Nucleus accumbens (tissue), 56 donors: ENCODE data around the gene GAB2.

Source experiments
- DNase-seq, 56 donors: peaks; one replicate each; lab custom pipeline; 2025; lab: John Stamatoyannopoulos, UW

Gene GAB2

GRCh38 chr11:78214331-78215194 lies 203.1 kb downstream of the GAB2 start:
- no peak for DNase-seq

- DNase-seq, result no peak
Observed at GRCh38 chr11:78213526-78214330, 203.9 kb downstream of the GAB2 start.

- peak in 22 of 56 donors; percentile 14 to 49 (median 24) for DNase-seq
Observed at GRCh38 chr11:78212586-78213371, 204.8 kb downstream of the GAB2 start.

GRCh38 chr11:78211565-78211964 lies 206.1 kb downstream of the GAB2 start:
- DNase-seq, result no peak

GRCh38 chr11:78210000-78210608 lies 207.5 kb downstream of the GAB2 start:
- no peak for DNase-seq

- DNase-seq, result no peak
Observed at GRCh38 chr11:78209478-78209877, 208.1 kb downstream of the GAB2 start.

GRCh38 chr11:78208257-78209165 lies 209.1 kb downstream of the GAB2 start:
- no peak for DNase-seq

- DNase-seq, result no peak
Observed at GRCh38 chr11:78207532-78208256, 209.9 kb downstream of the GAB2 start.

- DNase-seq, result no peak
Observed at GRCh38 chr11:78205691-78206090, 211.9 kb downstream of the GAB2 start.

GRCh38 chr11:78205256-78205655 lies 212.4 kb downstream of the GAB2 start:
- no peak for DNase-seq

GRCh38 chr11:78203184-78203583 lies 214.4 kb downstream of the GAB2 start:
- DNase-seq, result no peak

- no peak for DNase-seq
Observed at GRCh38 chr11:78202733-78203167, 214.9 kb downstream of the GAB2 start.

- no peak for DNase-seq
Observed at GRCh38 chr11:78201096-78201818, 216.4 kb downstream of the GAB2 start.

- no peak for DNase-seq
Observed at GRCh38 chr11:78200553-78200952, 217.1 kb downstream of the GAB2 start.

- DNase-seq, result no peak
Observed at GRCh38 chr11:78200061-78200460, 217.6 kb downstream of the GAB2 start.

- no peak for DNase-seq
Observed at GRCh38 chr11:78199653-78200015, 218.0 kb downstream of the GAB2 start.

GRCh38 chr11:78199015-78199652 lies 218.5 kb downstream of the GAB2 start:
- no peak for DNase-seq
